OCI-LY1 (cell line): ENCODE data around the gene NEURL2.

Experiments used
- CTCF ChIP-seq: fragments of 200-600 bp; sonication (generic), shearing (Covaris generic); IDR thresholded peaks from 2 replicates; pipeline ENCODE4 v1.5.1; 2017; ENCODE audit warnings: mild to moderate bottlenecking, antibody characterized with exemption, low read length, moderate library complexity, mixed read lengths
- EZH2 ChIP-seq: fragments of 200-600 bp; sonication (generic), shearing (Covaris generic); IDR thresholded peaks from 2 replicates; pipeline ENCODE4 v1.8.0; 2017; ENCODE audit warnings: borderline replicate concordance, mixed run types, mild to moderate bottlenecking, antibody characterized with exemption, low read length, moderate library complexity, mixed read lengths

- TF ChIP-seq CTCF (no peak), EZH2 (no peak)
Measured at GRCh38 chr20:45908084-45908483, 17.1 kb upstream of the NEURL2 start.
